Transverse colon (tissue), 4 donors: ENCODE measurements around the gene RARA. TPM values are rescaled to one million over a fixed set of nuclear protein-coding genes. Genes with fewer than 3 reads are reported as not detected.

Experiments
- DNase-seq: peaks from one replicate; pipeline ENCODE4 v3.0.0-alpha.2; 2019
- H3K27ac ChIP-seq, 4 donors: fragments of 200-600 bp; sonication (generic); 2 replicates each; pipeline ENCODE4 v1.5.1; 2016 to 2018; ENCODE audit warnings: inconsistent platforms in 4 of 4
- H3K27me3 ChIP-seq: fragments of 200-600 bp; sonication (generic); 2 replicates; pipeline ENCODE4 v1.5.1; 2017; ENCODE audit warnings: inconsistent platforms
- H3K36me3 ChIP-seq, 4 donors: fragments of 200-600 bp; sonication (generic); 2 replicates each; pipeline ENCODE4 v1.5.1; 2017 to 2019; ENCODE audit warnings: inconsistent platforms in 4 of 4
- H3K4me1 ChIP-seq, 4 donors: fragments of 200-600 bp; sonication (generic); 2 replicates each; pipeline ENCODE4 v1.5.1; 2017 to 2020; ENCODE audit warnings: inconsistent platforms in 4 of 4
- H3K4me3 ChIP-seq, 4 donors: fragments of 200-600 bp; sonication (generic); 1 replicate in 1 of 4; 2 replicates in 3 of 4; pipeline versions ENCODE4 v1.5.1 to v1.6.1; 2017 to 2019; ENCODE audit warnings: inconsistent platforms in 4 of 4
- H3K9me3 ChIP-seq, 2 donors: fragments of 200-600 bp; sonication (generic); 2 replicates each; pipeline ENCODE4 v1.5.1; 2017 to 2019; ENCODE audit warnings: inconsistent platforms in 2 of 2
- EP300 ChIP-seq: sonication (generic); formaldehyde crosslinking; IDR thresholded peaks from one replicate; pipeline ENCODE4 v1.6.1; 2017; ENCODE audit warnings: antibody characterized with exemption, low read depth
- POLR2A ChIP-seq: fragments of 450-650 bp; IDR thresholded peaks from one replicate; pipeline ENCODE4 v1.6.1; 2016; ENCODE audit warnings: antibody characterized with exemption, mild to moderate bottlenecking, moderate library complexity
- POLR2AphosphoS5 ChIP-seq, 3 donors: sonication (generic); formaldehyde crosslinking; IDR thresholded peaks; one replicate each; pipeline ENCODE4 v1.6.1; 2016; ENCODE audit warnings: antibody characterized with exemption in 3 of 3
- WGBS, 2 donors: methylation state at CpG; one replicate each; pipeline ENCODE4 v1.1.5; 2018; ENCODE audit warnings: low coverage in 1 of 2; 5-methylcytosine and 5-hydroxymethylcytosine counted together
- in situ Hi-C, 4 donors: fragments of 200-750 bp; cut with MboI; loops; one replicate each; pipeline versions ENCODE4 v1.15.0 to v1.15.1; 2017; ENCODE audit warnings: low sequenced_read_pairs in 3 of 4, low pct_ligation_motif_present in 1 of 4, low pct_unique_long_range_greater_than_20kb in 1 of 4
- intact Hi-C: fragments of 100-400 bp; cut with DNase I; formaldehyde crosslinking; loops from one replicate; pipeline ENCODE4 v1.15.1; 2023; ENCODE audit warnings: low total_unique reads
- total RNA-seq, 4 donors: library from RNA; depleted of rRNA; stranded (reverse); fragments of >200 nt; gene quantifications; one replicate each; pipeline ENCODE4 v1.1.0, GENCODE V29; 2016
- TF ChIP-seq, protein P1 (sequence below), 5 experiments: fragments of 200-600 bp in 3 of 5; fragments of 450-650 bp in 2 of 5; sonication (generic) in 3 of 5; IDR thresholded peaks; 1 replicate in 2 of 5; 2 replicates in 3 of 5; pipeline ENCODE4 v1.5.1; 2016 to 2017; ENCODE audit warnings: antibody characterized with exemption in 5 of 5, inconsistent platforms in 3 of 5, mild to moderate bottlenecking in 2 of 5, moderate library complexity in 1 of 5

RARA gene
- total RNA-seq, 4 donors from 2014 or later, result 23.5 to 110 (median 49.1) TPM

GRCh38 chr17:40354221-40355122, 45.5 kb downstream of the RARA start:
- Histone ChIP-seq H3K9me3 (no peaks in the 10 kb centered on the region), H3K4me3 (no peak overlapping the region), H3K36me3 (peaks cover 0 to 13% (median 5%) of the 10 kb centered on the region in 4 donors), H3K4me1 (peaks cover 8 to 46% (median 14%) of the 10 kb centered on the region in 4 donors), H3K27ac (peak overlapping the region in 1 of 4 donors; percentile 4), H3K27me3 (no peaks in the 10 kb centered on the region)
- TF ChIP-seq EP300, result no peak
- TF ChIP-seq, protein P1, sequence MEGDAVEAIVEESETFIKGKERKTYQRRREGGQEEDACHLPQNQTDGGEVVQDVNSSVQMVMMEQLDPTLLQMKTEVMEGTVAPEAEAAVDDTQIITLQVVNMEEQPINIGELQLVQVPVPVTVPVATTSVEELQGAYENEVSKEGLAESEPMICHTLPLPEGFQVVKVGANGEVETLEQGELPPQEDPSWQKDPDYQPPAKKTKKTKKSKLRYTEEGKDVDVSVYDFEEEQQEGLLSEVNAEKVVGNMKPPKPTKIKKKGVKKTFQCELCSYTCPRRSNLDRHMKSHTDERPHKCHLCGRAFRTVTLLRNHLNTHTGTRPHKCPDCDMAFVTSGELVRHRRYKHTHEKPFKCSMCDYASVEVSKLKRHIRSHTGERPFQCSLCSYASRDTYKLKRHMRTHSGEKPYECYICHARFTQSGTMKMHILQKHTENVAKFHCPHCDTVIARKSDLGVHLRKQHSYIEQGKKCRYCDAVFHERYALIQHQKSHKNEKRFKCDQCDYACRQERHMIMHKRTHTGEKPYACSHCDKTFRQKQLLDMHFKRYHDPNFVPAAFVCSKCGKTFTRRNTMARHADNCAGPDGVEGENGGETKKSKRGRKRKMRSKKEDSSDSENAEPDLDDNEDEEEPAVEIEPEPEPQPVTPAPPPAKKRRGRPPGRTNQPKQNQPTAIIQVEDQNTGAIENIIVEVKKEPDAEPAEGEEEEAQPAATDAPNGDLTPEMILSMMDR (IDR thresholded peaks at IDR 0.05), result no peak
- TF ChIP-seq POLR2A, result no peak
- no peak for TF ChIP-seq POLR2AphosphoS5 (IDR thresholded peaks at IDR 0.05)
- intact Hi-C loops (no loop called here), in situ Hi-C loops (loop anchor here (5.0 to 10.0 kb wide), 2 partner anchors 52 to 160 kb away; no protein-coding TSS in a partner anchor)
- no peak for DNase-seq
- WGBS, 2 donors, result 80 to 81% methylated on average over 1 to 30 of the region's 30 CpGs

DNA sequence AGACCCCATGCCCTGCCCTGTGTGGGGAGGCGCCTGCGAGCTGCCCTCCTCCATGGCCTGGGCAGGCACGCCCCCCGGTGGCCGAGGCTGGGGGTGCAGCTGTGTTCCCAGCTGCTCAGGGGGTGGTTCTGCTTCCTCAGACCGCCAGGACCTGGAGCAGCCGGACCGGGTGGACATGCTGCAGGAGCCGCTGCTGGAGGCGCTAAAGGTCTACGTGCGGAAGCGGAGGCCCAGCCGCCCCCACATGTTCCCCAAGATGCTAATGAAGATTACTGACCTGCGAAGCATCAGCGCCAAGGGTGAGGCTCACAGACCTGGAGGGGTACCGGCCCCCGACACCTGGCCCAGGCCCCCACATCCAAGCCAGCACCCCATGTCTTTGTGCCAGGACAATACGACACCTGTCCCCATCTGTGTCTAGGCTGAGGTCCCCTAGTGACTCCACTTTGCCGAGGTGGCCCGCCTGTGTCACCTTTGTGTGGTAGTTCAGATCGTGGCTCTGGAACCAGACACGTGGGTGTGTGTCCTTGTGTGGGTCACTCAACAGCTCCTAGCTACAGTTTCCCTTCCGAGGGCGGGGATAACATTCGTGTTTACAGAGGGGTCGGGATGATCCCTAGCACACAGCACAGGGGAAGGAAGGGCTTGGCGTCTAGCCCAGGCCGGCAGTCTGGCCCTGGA, 46.3 kb downstream of the RARA start:
- intact Hi-C loops, result no loop called here
- H3K27me3 ChIP-seq, result no peaks in the 10 kb centered on the region
- H3K4me1 ChIP-seq, result peaks cover 3 to 38% (median 7%) of the 10 kb centered on the region in 4 donors

DNA sequence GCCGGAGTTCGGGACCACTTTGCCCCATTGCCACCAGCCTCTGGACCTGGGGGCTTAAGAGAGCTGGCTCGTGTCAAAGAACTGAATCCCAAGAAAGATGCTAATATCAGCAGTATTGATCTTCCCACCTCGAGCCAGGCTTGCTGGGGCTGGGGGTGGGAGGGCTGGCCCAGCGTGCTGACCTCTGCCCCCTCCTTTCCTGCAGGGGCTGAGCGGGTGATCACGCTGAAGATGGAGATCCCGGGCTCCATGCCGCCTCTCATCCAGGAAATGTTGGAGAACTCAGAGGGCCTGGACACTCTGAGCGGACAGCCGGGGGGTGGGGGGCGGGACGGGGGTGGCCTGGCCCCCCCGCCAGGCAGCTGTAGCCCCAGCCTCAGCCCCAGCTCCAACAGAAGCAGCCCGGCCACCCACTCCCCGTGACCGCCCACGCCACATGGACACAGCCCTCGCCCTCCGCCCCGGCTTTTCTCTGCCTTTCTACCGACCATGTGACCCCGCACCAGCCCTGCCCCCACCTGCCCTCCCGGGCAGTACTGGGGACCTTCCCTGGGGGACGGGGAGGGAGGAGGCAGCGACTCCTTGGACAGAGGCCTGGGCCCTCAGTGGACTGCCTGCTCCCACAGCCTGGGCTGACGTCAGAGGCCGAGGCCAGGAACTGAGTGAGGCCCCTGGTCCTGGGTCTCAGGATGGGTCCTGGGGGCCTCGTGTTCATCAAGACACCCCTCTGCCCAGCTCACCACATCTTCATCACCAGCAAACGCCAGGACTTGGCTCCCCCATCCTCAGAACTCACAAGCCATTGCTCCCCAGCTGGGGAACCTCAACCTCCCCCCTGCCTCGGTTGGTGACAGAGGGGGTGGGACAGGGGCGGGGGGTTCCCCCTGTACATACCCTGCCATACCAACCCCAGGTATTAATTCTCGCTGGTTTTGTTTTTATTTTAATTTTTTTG, 47.1 kb downstream of the RARA start:
- 71 to 84% methylated on average over 2 to 33 of the region's 33 CpGs for WGBS, 2 donors
- H3K4me3 ChIP-seq, result no peak overlapping the region
- H3K27ac ChIP-seq, result peak overlapping the region in 2 of 4 donors; percentile 4 to 27
- DNase-seq, result no peak
- H3K27me3 ChIP-seq, result no peaks in the 10 kb centered on the region
- H3K4me1 ChIP-seq, result peaks cover 0 to 31% (median 7%) of the 10 kb centered on the region in 4 donors
- in situ Hi-C loops (loop anchor here in 2 of 4 donors (5.0 to 10.0 kb wide), 2 partner anchors 54 to 161 kb away; no protein-coding TSS in a partner anchor), intact Hi-C loops (no loop called here)
- no peaks in the 10 kb centered on the region for H3K9me3 ChIP-seq
- TF ChIP-seq POLR2AphosphoS5 (IDR thresholded peaks at IDR 0.05), result peak in 1 of 3 donors; percentile 32
- TF ChIP-seq, protein P1 (IDR thresholded peaks at IDR 0.05), result no peak
- peaks cover 0 to 13% (median 5%) of the 10 kb centered on the region in 4 donors for H3K36me3 ChIP-seq

More for the DNA sequence above, 46.3 kb downstream of the RARA start:
- WGBS, 2 donors, result 49% methylated on average over 17 of the region's 29 CpGs; no CpG with 5 or more reads in 1 of the 2 donors
- TF ChIP-seq, protein P1 (IDR thresholded peaks at IDR 0.05), result peak; percentile 93 to 98 (median 96)
- no peak for TF ChIP-seq POLR2AphosphoS5 (IDR thresholded peaks at IDR 0.05)
- no peaks in the 10 kb centered on the region for H3K9me3 ChIP-seq
- peak overlapping the region in 2 of 4 donors; percentile 4 to 27 for H3K27ac ChIP-seq
- peaks cover 0 to 13% (median 5%) of the 10 kb centered on the region in 4 donors for H3K36me3 ChIP-seq
- DNase-seq, result peak; percentile 79
- in situ Hi-C loops, result loop anchor here in 2 of 4 donors (5.0 to 10.0 kb wide), 2 partner anchors 53 to 160 kb away; no protein-coding TSS in a partner anchor
- no peak overlapping the region for H3K4me3 ChIP-seq
